ENCODE data around the gene RBPJL. TPM values are rescaled to one million over a fixed set of nuclear protein-coding genes. Genes with fewer than 3 reads are reported as not detected.

The RBPJL gene
- total and polyA plus RNA-seq, 7 donors: 0.04 to 0.22 (median 0.04) TPM; not detected in 4

DNA sequence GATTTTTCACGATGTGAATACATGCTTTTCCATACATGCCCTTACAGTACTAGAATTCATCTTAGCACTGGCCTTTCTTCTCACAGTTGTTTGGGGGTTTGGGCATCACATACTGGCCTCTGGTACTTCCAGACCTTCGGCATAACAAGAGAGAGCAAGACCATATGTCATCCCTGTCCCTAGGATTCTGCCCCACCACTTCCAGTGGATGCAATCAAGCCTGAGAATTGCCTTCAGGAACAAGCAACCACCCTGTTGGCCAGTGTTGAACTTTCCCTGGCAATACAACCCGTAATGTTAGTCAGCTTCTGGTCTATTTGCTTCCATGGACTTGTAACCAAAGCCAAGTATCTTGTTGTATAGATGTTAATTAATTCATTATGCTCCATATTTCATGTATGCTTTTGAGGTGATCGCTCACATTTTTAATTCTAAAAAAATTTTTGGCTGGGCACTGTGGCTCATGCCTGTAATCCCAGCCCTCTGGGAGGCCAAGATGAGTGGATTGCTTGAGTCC is 36.8 kb upstream of the RBPJL start:
- intact Hi-C loops (cut with DNase I): no loop called here
- WGBS, 3 donors: 63 to 74% (median 66%) methylated on average over 4 of the region's 4 CpGs
- Histone ChIP-seq H3K4me3 (no peak overlapping the region), H3K27ac (no peak overlapping the region), H3K27me3 (ENCODE audit: insufficient read depth in 3 of 3, low read length in 2 of 3) (no peaks in the 10 kb centered on the region), H3K36me3 (ENCODE audit: insufficient read depth in 1 of 2, low read depth in 1 of 2) (no peaks in the 10 kb centered on the region), H3K9me3 (no peaks in the 10 kb centered on the region), H3K4me1 (no peaks in the 10 kb centered on the region)
- ATAC-seq (no peak), DNase-seq (no peak)
- TF ChIP-seq, protein P1, sequence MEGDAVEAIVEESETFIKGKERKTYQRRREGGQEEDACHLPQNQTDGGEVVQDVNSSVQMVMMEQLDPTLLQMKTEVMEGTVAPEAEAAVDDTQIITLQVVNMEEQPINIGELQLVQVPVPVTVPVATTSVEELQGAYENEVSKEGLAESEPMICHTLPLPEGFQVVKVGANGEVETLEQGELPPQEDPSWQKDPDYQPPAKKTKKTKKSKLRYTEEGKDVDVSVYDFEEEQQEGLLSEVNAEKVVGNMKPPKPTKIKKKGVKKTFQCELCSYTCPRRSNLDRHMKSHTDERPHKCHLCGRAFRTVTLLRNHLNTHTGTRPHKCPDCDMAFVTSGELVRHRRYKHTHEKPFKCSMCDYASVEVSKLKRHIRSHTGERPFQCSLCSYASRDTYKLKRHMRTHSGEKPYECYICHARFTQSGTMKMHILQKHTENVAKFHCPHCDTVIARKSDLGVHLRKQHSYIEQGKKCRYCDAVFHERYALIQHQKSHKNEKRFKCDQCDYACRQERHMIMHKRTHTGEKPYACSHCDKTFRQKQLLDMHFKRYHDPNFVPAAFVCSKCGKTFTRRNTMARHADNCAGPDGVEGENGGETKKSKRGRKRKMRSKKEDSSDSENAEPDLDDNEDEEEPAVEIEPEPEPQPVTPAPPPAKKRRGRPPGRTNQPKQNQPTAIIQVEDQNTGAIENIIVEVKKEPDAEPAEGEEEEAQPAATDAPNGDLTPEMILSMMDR (IDR thresholded peaks at IDR 0.05): no peak

DNA sequence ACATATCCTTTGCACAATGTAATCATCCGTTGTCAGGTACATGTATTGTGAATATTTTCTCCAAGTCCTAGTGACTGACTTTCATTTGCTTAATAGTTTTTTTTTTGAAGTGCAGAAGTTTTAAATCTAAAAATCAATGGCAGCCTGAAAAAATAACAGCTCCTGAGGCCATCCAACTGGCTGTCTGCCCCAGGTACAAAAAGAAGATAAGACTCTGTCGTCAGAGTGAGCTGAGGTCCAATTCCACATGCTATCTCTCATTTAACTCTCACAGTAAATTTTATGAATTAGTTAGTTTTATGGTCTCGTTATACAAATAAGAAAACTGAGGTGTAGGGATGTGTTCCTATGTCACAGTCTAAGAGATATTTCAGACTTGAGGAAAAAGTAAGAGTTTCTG is 31.3 kb upstream of the RBPJL start:
- H3K27ac ChIP-seq: no peak overlapping the region
- H3K36me3 ChIP-seq (ENCODE audit: insufficient read depth in 1 of 2, low read depth in 1 of 2): no peaks in the 10 kb centered on the region
- intact Hi-C loops (cut with DNase I): no loop called here
- H3K9me3 ChIP-seq: no peaks in the 10 kb centered on the region
- DNase-seq: no peak
- no peaks in the 10 kb centered on the region for H3K4me1 ChIP-seq
- 72 to 80% (median 78%) methylated on average over 3 of the region's 3 CpGs for WGBS, 3 donors
- peaks cover 0 to 12% (median 0%) of the 10 kb centered on the region in 3 donors for H3K27me3 ChIP-seq (ENCODE audit: insufficient read depth in 3 of 3, low read length in 2 of 3)
- TF ChIP-seq, protein P1 (IDR thresholded peaks at IDR 0.05): no peak
- no peak for ATAC-seq
- H3K4me3 ChIP-seq: no peak overlapping the region

DNA sequence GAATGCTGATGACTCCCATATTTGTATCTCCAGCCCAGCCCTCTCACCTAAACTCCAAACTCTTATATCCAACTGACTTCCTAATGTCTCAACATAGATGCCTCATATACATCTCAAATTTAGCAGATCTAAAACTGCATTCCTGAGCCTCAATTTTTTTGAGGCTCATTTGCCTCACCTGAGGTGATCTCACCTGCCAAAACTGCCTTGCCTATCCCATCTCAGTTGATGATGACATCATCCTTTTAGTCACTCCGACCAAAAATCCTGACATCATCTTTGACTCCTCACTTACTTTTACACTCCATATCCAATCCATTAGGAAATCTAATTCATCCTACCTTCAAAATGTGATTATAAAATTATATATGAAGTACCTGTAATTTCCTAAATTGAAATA is 26.6 kb upstream of the RBPJL start:
- H3K36me3 ChIP-seq (ENCODE audit: insufficient read depth in 1 of 2, low read depth in 1 of 2): no peaks in the 10 kb centered on the region
- TF ChIP-seq, protein P1 (IDR thresholded peaks at IDR 0.05): no peak
- H3K4me3 ChIP-seq: no peak overlapping the region
- intact Hi-C loops (cut with DNase I): no loop called here
- DNase-seq (no peak), ATAC-seq (no peak)
- H3K9me3 ChIP-seq: no peaks in the 10 kb centered on the region
- no peak overlapping the region for H3K27ac ChIP-seq
- peaks cover 2 to 38% (median 4%) of the 10 kb centered on the region in 3 donors for H3K27me3 ChIP-seq (ENCODE audit: insufficient read depth in 3 of 3, low read length in 2 of 3)
- 39 to 64% (median 44%) methylated on average over 1 of the region's 1 CpG for WGBS, 3 donors
- H3K4me1 ChIP-seq: no peaks in the 10 kb centered on the region

DNA sequence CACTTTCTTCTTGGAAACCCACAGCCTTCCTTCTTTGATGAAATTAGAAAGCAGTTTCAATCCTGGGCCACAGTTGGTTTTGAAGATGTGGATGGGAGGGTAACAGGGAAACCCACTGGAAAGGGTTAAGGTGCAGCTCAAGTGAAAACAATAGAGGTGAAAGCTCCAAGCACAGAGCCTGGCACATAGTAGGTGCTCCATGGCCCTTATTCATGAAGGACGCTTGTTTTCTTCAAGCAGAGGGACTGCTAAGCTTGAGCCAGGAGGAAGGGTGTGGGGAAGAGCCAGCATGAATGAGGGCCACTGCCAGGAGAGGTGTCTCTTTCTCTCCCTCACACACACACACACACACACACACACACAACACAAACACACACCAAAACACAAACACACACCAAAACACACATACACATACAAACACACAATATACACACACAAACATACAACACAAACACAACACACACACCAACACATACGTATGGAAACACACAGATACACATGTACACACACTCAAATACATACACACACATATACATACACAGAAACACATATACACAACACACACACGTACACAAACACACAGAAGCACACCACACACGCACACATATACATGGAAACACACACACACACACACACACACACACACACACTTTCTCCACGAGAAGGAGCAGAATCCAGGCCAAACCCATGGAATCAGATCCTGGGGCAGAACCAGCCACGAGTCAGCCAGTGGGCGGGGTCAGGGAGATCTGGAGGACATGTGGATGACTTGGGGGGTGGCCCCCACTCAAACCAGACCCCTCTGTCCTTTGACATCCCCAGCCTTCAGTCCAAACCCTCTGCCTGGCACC is 23.7 kb upstream of the RBPJL start:
- no peaks in the 10 kb centered on the region for H3K36me3 ChIP-seq (ENCODE audit: insufficient read depth in 1 of 2, low read depth in 1 of 2)
- DNase-seq: no peak
- H3K4me1 ChIP-seq: no peaks in the 10 kb centered on the region
- H3K27me3 ChIP-seq (ENCODE audit: insufficient read depth in 3 of 3, low read length in 2 of 3): peaks cover 2 to 38% (median 4%) of the 10 kb centered on the region in 3 donors
- no peaks in the 10 kb centered on the region for H3K9me3 ChIP-seq
- WGBS, 3 donors: 50 to 61% (median 55%) methylated on average over 7 of the region's 7 CpGs
- no peak for ATAC-seq
- no peak overlapping the region for H3K4me3 ChIP-seq
- TF ChIP-seq, protein P1 (IDR thresholded peaks at IDR 0.05): no peak
- H3K27ac ChIP-seq: no peak overlapping the region
- intact Hi-C loops (cut with DNase I): no loop called here
